Mucosa of stomach (tissue), 1 donor: ENCODE measurements around the gene NUS1.
A peak's percentile ranks its signal among the peaks of the same experiment; 100 is the strongest.
"Not testable (repeated sequence)": the region's sequence is repeated elsewhere in the genome, so short reads cannot be mapped to it uniquely, and the experiment has no call there.

ENCODE experiments used
- H3K27me3 ChIP-seq: one replicate; pipeline ENCODE4 v1.7.0; 2013; ENCODE audit warnings: mild to moderate bottlenecking, low read length; ENCODE audit not compliant: control insufficient read depth, insufficient read depth
- H3K36me3 ChIP-seq: one replicate; pipeline ENCODE4 v1.7.0; 2013; ENCODE audit warnings: low read length; ENCODE audit not compliant: control insufficient read depth, insufficient read depth
- H3K4me1 ChIP-seq: one replicate; pipeline ENCODE4 v1.7.0; 2013; ENCODE audit warnings: mild to moderate bottlenecking, low read length; ENCODE audit not compliant: control insufficient read depth, insufficient read depth
- H3K4me3 ChIP-seq: one replicate; pipeline ENCODE4 v1.7.0; 2013; ENCODE audit warnings: low read length
- H3K9ac ChIP-seq: one replicate; pipeline ENCODE4 v1.7.0; 2013; ENCODE audit warnings: mild to moderate bottlenecking, low read length, moderate library complexity
- H3K9me3 ChIP-seq: one replicate; pipeline ENCODE4 v1.7.0; 2013; ENCODE audit warnings: mild to moderate bottlenecking, low read length, moderate library complexity; ENCODE audit not compliant: control insufficient read depth
- donor health status: Pancreatic carcinoma.

NUS1 gene

DNA sequence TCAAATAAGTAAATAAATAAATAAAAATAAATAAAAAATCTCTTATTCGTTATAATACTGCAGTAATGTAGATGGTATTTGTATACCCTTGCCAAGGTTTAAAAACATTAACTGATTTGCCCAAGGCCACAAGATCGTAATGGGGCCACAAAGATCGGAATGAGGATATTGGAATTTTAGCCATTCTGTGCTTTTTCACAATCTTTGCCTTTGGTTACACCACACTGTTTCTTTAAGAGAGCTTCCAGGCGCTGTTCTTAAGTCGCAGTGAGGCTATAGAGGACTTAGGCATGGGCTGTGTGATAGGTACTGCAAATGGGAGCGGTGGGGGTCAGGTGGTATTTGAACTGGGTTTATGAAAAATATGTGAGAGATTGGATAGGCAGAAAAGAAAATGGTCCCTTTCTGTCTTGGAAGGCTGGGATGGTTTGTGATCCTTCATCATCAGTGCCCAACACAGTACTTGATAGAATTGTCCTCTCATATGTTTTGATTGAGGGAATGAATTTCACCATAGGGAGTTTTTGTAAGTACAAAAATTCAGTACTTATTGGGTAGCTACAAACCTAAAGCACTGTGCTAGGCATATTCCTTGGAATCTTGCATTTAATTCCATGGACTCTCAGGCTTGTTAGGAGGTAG lies 1.4 kb downstream of the NUS1 start:
- Histone ChIP-seq H3K9me3 (no peaks in the 10 kb centered on the region), H3K36me3 (no peaks in the 10 kb centered on the region), H3K4me1 (peaks cover 20% of the 10 kb centered on the region), H3K4me3 (peak overlapping the region; percentile 28), H3K9ac (peak overlapping the region; percentile 74), H3K27me3 (no peaks in the 10 kb centered on the region)

DNA sequence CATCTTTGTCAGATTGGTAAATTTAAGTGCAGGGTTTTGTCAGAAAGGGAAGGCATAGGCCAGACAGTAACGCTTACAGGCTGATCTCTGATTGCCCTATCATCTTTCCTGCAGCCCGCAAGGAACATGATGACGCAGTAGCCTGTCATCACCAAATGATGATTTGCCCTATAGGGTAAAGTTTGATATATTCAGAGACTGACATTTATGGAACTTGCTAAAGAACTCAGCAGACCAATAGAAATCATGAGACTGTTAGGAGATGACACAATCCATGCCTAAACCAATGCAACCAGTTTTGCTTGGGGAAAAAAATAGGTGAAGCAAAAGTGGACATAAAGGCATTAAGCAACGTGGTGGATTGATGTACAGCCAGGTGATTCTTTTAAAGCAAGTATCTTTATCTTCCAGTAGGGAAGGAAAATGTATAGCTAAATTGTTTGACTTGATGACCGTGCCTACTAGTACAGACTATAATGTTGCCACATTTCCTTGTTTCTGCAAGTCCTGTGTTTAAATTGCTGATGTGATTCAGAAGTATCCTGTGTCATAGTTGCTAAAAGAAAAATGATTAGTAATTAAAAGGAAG lies 2.4 kb downstream of the NUS1 start:
- Histone ChIP-seq H3K27me3 (no peaks in the 10 kb centered on the region), H3K4me1 (peaks cover 26% of the 10 kb centered on the region), H3K9ac (no peak overlapping the region), H3K9me3 (no peaks in the 10 kb centered on the region), H3K36me3 (no peaks in the 10 kb centered on the region), H3K4me3 (no peak overlapping the region)

DNA sequence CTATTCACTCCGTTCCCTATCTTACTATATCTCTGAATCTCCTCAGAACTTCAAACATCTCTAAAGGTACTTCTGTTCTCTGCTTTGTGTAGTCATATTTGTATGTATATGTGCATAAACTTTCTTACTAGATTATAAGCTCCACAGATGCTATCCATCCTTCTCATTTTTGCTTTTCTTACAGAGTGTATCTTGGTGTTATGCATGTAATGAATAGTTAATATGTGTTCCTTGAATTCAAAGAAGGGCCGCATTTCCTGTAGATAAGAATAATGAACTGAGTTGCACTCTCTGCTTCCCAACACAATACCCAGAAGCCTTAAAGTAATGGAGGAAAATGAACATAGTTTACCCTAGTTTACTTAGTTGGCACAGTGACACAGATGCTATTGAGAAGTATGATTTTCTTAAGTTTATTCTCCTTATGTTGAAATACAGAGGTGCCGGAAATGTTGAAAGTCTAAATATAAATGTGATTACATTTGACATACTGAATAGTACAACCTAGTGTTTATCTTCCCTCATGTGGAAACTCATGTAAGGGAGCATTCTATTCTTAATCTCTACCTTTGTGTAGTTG lies 6.0 kb downstream of the NUS1 start:
- H3K9me3 ChIP-seq, result no peaks in the 10 kb centered on the region
- peaks cover 20% of the 10 kb centered on the region for H3K4me1 ChIP-seq
- no peak overlapping the region for H3K4me3 ChIP-seq
- H3K27me3 ChIP-seq, result no peaks in the 10 kb centered on the region
- H3K36me3 ChIP-seq, result no peaks in the 10 kb centered on the region
- H3K9ac ChIP-seq, result no peak overlapping the region

DNA sequence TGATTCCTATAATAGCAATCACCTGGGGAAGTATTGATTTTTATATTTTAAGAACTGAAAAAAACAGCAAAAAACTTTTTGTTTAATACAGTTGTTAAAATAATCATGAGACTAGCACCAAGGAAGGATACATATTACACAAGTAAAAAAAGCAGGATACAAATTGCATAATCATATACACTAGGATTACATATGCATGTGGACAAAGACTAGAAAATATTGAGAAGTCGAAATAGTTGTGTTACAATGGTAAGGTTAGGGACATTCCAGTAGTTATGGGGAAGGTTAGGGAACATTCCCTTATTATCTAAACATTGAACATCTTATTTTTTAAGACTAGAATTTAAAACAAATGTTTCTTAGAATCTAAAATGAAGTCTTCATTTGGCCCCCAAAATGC lies 9.5 kb downstream of the NUS1 start:
- Histone ChIP-seq H3K27me3 (no peaks in the 10 kb centered on the region), H3K36me3 (no peaks in the 10 kb centered on the region), H3K9ac (no peak overlapping the region), H3K4me1 (peaks cover 7% of the 10 kb centered on the region), H3K9me3 (no peaks in the 10 kb centered on the region), H3K4me3 (no peak overlapping the region)

DNA sequence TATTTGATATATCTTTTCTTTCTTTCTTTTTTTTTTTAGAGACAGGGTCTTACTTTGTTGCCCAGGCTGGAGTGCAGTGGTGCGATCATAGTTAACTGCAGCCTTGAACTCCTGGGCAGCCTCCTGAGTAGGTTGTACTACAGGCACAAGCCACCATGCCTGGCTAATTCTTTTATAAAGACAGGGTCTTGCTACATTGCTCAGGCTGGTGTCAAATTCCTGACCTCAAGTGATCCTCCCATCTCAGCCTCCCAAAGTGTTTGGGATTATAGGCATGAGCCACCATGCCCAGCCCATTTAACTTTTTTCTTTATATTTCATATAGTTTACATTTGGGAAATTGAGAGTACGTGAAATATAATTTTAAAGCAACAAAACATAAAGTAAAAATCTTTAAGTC lies 10.1 kb downstream of the NUS1 start:
- Histone ChIP-seq H3K4me3 (no peak overlapping the region), H3K4me1 (peaks cover 7% of the 10 kb centered on the region), H3K9me3 (no peaks in the 10 kb centered on the region), H3K36me3 (no peaks in the 10 kb centered on the region), H3K27me3 (no peaks in the 10 kb centered on the region), H3K9ac (no peak overlapping the region)

DNA sequence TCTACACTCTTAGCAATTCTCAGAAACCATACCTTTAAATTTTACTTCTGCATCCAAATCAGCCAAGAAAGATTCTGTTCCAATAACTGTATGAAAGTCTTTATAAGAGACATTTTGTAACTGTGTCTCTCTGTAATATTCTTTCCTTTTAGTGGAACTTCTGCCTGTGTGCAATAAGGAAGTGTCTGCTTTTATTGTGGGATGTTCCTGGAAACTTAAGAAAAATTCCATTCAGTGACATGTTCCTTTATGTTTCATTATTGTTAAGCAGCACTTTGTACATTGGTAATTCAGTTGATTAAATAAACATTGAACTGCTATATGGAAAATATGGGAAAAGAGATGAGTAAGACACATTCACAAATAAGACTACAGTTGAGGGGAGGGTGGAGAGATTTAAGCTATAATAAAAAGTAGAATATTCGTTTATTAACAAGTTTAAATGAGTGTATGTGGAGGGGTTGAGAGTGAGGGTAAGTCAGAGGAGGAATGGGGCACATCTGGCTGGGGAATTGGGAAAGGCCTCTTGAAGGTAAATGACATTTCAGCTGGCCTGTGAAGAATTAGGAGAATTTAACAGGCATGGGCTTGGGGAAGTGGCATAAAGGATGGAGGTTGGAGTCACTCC lies 11.9 kb downstream of the NUS1 start:
- Histone ChIP-seq H3K9me3 (no peaks in the 10 kb centered on the region), H3K4me3 (no peak overlapping the region), H3K4me1 (peaks cover 6% of the 10 kb centered on the region), H3K36me3 (no peaks in the 10 kb centered on the region), H3K27me3 (no peaks in the 10 kb centered on the region), H3K9ac (no peak overlapping the region)

DNA sequence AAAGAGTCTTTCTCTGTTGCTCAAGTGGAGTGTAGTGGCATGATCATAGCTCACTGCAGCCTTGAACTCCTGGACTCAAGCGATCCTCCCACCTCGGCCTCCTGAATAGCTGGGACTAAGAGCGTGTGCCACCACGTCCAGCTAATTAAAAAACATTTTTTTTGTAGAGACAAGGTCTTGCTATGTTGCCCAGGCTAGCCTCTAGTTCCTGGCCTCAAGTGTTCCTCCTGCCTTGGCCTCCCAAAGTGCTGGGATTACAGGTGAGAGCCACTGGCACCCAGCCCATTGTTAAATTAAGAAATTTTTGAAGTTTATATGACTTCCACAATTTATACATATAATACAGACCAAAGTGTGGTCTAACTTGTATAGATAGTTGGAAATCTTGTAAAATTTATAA lies 14.3 kb downstream of the NUS1 start:
- H3K4me3 ChIP-seq, result not testable (repeated sequence)

DNA sequence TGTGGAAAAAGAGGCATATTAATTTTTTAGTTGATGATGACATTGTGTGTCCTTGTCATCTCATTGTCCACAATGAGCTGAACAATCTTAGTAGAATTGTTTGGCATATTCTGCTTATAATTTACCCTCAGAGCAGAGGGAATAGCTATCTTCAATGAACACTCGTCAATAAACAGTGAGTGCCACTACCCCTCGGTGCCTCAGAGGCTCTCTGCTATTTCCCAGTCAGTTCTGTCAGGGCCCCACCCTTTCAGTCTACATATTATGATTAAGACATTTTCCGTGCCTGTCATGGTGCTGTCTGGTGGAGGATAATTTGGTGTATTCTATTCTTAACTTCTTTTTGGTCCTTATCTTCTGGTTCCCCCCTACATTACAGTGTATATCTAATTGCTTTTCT lies 31.2 kb downstream of the NUS1 start:
- H3K9me3 ChIP-seq, result no peaks in the 10 kb centered on the region
- H3K4me1 ChIP-seq, result no peaks in the 10 kb centered on the region
- H3K9ac ChIP-seq, result no peak overlapping the region
- no peaks in the 10 kb centered on the region for H3K36me3 ChIP-seq
- no peak overlapping the region for H3K4me3 ChIP-seq
- no peaks in the 10 kb centered on the region for H3K27me3 ChIP-seq

More for the DNA sequence above, 14.3 kb downstream of the NUS1 start:
- H3K4me1 ChIP-seq, H3K36me3 ChIP-seq, H3K9ac ChIP-seq, H3K9me3 ChIP-seq, H3K27me3 ChIP-seq: not testable (repeated sequence)

DNA sequence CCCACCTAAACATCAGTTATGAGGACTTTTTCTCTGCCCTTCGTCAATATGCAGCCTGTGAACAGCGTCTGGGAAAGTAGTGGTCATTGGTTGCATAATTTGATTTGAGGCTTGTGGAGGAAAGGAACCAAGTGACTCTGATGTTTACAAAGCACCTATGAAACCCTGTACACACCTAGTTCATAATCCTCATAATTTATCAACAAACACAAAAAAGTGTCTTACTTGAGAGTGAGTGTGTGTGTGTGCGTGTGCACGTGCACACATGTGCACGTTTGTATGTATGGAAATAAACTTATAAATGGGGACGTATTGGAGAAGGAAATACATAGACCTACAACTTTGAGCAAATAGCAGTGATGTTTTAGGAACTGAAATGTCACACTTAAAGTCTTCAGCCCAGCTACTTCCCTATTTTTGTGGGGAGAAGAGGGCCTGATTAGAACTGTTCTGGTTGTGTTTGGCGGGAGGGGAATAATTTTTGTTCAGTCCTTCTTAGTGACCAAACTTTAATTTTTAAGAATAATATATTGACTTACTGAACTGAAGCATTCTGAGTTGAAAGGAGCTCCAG lies 31.8 kb downstream of the NUS1 start:
- not testable (repeated sequence) for H3K27me3 ChIP-seq, H3K4me1 ChIP-seq, H3K4me3 ChIP-seq, H3K9me3 ChIP-seq, H3K36me3 ChIP-seq, H3K9ac ChIP-seq

DNA sequence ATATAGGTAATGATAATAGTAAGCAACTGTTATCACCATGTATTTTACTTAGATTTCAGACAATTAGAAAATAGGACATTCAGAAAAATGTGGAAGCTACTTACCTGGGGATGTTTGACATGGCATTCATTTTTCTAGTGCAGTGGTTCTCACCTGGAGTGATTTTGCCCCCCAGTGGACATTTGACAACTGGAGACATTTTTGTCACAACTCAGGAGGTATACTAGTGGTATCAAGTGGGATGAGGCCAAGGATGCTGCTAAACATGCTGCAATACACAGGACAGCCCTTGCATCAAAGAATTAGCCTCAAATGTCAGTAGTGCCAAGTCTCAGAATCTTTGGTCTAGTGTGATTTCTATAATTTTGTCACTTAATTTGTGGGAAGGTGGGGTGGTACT lies 36.1 kb downstream of the NUS1 start:
- no peak overlapping the region for H3K4me3 ChIP-seq
- no peaks in the 10 kb centered on the region for H3K9me3 ChIP-seq
- no peaks in the 10 kb centered on the region for H3K36me3 ChIP-seq
- no peaks in the 10 kb centered on the region for H3K27me3 ChIP-seq
- H3K4me1 ChIP-seq, result no peaks in the 10 kb centered on the region
- H3K9ac ChIP-seq, result no peak overlapping the region

DNA sequence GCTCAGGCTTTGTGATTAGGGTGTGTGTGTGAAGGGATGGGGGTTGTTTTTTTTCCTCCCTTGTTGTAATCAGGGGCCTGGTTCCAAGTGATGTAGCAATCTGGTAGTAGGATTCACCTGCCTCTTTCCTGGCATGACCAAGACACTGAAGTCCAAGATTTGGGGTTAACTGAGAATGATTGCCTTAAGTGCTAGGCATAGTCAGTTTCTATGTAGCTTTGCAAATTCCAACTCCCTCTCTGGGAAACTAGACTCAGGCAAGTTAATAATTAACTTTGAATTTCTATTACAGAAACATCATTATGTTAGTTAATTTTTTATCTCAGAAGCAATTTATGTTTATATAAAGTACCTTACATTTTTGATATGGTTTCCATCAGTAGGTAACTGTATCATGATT lies 43.6 kb downstream of the NUS1 start:
- H3K9me3 ChIP-seq, result no peaks in the 10 kb centered on the region
- no peaks in the 10 kb centered on the region for H3K36me3 ChIP-seq
- no peaks in the 10 kb centered on the region for H3K27me3 ChIP-seq
- no peak overlapping the region for H3K4me3 ChIP-seq
- H3K9ac ChIP-seq, result no peak overlapping the region
- H3K4me1 ChIP-seq, result no peaks in the 10 kb centered on the region

DNA sequence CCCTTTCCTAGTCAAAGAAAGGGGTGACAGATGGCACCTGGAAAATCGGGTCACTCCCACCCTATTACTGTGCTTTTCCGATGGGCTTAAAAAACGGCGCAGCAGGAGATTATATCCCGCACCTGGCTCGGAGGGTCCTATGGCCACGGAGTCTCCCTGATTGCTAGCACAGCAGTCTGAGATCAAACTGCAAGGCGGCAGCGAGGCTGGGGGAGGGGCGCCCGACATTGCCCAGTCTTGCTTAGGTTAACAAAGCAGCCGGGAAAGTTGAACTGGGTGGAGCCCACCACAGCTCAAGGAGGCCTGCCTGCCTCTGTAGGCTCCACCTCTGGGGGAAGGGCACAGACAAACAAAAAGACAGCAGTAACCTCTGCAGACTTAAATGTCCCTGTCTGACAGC lies 46.3 kb downstream of the NUS1 start:
- not testable (repeated sequence) for H3K9me3 ChIP-seq, H3K9ac ChIP-seq, H3K27me3 ChIP-seq, H3K4me1 ChIP-seq, H3K36me3 ChIP-seq, H3K4me3 ChIP-seq
